DMS153 (cell line): ENCODE results near the gene NRP1.

Experiments used
- DNase-seq: peaks from one replicate; lab custom pipeline; 2025; lab: John Stamatoyannopoulos, UW

Gene NRP1

GRCh38 chr10:33183655-33184054 is 150.8 kb downstream of the NRP1 start:
- no peak for DNase-seq

DNA sequence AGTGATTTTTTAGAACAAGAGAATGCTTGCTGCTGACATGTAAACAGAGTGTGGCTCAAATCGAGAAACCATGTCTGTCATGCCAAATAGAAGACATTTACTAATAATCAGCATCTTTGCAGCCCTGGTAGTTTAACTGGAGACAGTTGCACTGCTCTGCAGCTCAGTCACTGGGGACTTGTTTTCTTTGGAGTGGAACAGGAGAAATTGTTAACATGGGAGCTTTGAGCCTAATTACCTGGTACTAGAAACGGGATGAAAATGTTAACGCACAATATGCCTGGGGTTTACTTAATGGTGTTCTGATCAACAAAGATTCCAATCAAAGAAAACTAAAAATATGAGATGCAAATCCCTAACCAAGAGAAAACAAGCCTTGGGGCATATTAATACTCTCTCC is 153.5 kb downstream of the NRP1 start:
- DNase-seq: no peak

DNA sequence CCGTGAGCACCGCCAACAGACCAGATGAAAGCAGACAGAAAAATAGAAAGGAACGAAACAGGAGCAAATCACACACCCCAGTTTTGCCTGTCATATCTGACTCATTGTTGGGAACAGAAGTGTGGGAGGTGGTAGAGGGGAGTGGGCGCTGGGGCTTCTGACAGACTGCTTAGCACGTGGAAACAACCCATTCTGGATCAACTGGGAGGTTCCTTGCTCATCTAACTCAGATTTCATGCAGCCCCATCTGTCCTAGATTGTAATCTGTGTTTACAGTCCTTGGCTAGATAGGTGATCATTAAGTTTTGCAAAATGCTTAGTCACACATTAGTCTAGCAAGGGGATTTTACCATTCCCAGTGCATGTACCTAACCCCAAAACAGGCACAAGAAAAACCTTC is 154.1 kb downstream of the NRP1 start:
- DNase-seq: no peak

DNA sequence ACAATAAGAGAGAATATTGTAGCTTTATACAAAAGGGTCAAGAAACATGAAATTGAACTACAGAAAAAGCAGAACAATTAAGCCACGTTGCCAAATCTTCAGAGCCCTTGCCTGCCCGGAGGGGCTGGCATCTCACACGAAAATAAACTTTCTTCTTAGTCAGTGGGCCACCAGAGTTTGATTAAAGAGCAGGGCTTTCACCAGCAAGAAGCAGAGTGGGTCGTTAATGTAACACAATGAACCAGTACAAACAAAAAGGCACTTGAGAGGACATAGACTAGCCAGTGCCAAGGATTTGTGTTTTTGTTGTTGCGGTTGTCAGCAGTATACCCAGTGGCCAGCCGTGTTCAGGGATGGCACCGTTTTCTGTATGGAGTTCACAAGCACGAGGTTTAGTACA is 155.4 kb downstream of the NRP1 start:
- peak; percentile 9 for DNase-seq

DNA sequence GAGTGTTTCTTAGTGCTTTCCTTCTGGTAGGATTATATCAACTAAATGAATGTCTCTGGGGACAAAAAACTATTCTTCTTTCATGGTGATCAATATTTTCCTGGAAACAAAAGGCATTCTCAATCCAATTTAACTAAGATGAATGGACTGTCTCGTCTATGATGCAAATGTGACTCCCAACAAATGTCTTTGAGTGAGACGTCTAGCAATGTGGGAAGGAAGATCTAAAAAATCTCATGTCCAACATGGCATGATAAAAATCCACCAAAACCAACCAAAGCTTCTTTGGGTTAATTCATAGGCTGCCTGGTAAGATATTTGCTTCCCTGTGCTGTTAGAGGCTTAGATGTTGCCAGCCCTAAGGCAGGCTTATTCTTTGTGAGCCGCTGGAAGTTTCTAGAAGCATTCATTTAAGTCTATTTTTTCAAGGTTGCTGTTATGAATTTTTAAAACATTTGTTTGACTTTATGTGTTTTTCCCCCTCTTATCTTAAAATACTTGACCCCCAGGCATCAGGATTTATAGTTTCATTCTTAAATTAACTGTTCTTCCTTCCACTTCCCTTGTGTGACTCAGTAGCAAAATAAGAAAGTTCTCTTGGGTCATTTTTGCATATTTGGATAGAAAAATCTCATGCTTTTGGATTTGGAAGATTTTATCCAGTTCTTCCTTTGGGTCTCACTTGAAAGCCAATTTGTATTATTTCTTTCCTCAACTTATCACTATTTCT is 156.3 kb downstream of the NRP1 start:
- no peak for DNase-seq

DNA sequence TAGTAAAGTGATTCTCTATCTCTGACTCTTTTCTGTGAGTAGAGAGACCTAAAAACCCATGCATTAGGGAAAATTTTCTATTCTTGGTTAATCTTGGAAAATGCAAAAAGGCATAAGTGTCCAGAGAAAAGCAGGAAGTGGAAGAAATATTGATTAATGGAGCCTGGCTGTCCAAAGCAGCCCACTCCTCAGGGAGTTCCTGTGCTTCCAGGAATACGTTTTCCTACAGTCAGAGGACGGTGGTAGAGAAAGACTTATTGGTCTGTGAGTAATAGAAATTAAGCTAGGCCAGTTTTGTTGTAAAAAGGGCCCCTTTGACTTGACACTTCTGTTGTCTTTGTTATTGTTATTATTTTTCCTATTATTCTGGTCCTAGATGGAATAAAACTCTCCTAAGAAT is 157.8 kb downstream of the NRP1 start:
- no peak for DNase-seq

- DNase-seq: no peak
Measured at GRCh38 chr10:33174674-33175434, 159.6 kb downstream of the NRP1 start.

- no peak for DNase-seq
Measured at GRCh38 chr10:33165911-33166310, 168.6 kb downstream of the NRP1 start.

DNA sequence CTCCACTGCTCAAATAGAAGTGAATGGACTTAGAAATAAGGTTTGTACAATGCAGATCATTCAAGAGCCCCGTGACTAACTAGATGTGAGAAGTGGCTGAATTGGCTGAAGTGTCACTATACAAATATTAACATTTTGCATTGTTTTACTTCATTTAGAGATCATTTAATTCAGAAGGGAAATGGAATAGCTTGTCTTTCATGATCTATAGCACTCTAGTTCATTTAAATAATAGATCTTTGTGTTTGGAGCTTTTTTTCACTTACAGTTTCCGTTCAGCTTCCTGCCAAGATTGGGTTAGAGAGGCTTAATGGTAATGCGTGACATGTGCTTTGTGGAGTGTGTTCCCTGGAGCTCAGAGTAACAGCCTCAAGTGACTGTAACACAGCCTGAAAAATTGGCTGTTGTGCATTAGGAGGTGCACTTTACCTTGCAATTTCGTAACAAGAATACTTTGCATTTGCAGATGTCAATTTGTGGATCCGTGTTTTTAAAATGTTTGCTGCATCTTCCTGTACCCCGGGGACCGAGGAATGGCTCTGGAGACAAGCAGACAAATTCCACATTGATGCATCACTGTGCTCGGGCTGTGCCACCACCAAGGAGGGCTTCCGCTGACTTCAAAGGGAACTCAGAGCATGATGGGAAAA is 170.3 kb downstream of the NRP1 start:
- DNase-seq: peak; percentile 29

DNA sequence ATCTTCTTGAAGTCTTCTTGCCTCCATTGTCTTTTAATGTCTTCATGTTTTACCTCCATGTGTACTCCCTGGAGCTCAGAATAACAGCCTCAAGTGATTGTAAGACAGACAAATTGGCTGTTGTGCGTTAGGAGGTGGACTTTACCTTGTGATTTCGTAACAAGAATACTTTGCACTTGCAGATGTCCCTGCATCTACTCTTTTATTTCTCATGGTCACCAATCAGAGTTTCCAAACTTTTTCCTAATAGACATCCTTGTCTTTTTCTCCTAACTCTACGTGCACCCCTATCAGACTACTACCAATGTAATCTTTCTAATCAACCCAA is 172.3 kb downstream of the NRP1 start:
- no peak for DNase-seq

DNA sequence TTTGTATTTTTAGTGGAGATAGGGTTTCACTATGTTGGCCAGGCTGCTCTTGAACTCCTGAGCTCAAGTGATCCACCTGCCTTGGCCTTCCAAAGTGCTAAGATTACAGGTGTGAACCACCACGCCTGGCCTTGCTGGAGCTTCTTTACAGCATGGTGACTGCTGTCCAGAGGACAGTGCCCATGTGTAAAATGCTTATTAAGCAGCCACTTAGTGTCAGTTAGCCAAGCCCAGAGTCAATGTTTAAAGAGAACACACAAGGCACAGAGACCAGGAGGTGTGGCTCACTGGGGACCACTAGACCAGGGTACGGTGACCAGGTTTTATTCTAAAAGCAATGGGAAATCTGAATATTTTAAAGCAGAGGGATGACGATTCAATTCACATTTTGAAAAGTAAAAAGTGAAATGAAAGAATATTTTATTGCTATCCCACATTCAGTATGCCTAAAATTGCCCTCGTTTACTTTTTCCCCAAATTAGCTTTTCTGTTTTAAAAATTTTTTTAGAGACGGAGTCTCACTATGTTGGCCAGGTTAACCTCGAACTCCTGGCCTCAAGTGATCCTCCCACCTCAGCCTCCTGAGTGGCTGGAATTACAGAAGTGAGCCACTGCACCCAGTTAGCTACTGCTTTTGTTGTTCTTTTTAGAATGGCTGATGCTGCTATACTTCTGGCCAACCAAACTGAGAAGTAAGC is 172.8 kb downstream of the NRP1 start:
- no peak for DNase-seq

DNA sequence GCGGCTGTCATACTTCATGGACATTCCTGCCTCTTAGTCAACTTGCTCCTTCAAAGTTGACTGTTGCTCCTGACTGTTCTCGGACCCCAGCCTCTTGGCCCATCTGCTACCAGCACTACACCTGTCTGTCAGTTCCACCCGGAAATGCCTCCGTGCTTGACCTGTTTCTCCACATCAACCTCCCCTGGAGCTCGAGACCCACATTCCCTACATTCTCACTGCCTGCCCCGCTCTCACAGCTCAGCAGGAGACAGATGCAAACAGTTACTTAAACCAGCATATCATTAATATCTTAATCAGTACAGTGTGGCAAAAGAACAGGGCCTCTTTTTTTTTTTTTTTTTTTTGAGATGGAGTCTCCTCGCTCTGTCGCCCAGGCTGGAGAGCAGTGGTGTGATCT is 174.3 kb downstream of the NRP1 start:
- DNase-seq: no peak

GRCh38 chr10:33157103-33157502 is 177.4 kb downstream of the NRP1 start:
- DNase-seq: no peak

DNA sequence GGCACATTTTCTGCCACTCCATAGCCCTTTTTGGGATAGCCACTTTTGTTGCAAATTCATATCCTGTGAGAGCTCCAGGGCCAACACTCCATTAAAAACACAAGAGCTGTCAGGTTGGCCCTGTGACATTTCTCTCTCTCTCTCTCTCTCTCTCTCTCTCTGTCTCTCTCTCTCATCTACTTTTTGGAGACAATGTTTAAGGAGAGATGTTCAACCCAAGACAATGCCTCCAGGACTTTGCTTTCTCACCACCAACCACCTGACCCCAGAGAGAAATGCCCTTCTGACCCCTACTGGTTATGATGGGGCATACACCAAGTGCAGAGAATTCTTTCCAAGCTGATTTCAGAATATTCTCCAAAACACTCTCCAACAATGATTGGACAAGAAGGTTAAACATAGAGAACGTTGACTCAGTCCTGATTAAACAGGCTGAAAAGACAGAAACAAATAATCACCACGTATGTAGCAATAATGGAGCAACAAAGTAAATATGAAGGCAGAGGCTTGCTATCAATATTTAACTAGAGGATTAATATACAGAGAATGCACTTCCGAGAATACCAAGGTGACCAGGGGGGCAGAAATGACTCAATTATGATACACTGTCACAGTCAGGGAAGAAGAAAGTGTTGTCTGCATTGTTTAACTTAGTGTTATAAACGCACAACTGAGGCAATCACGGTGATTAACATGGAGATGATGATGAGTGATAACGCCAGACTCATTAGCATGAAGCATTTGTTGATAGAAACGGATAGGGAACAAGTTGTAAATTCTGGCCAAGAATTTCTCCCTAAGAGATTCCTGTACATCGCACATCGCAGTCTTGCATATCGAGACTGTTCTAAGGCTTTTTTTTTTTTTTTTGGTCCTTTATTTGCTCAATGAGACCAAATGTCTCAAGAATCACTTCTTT is 178.5 kb downstream of the NRP1 start:
- peak; percentile 13 for DNase-seq

DNA sequence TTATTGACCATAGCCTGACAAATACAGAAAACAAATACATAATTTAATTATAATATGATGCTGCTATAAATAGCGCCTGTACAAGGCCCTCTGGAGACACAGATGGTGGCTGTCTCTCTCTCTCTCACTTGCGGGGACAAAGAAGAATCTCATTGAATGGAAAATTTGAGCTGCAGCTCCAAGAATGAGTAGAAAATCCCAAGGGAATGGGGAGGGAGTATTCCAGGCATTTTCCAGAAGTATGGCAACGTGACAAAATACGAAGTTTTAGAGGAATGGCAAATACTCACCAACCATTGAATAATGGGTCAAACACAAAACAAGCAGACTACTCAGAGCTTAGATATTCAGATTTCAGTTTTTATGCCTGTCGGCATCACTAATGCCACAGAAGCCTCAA is 179.9 kb downstream of the NRP1 start:
- DNase-seq: no peak

DNA sequence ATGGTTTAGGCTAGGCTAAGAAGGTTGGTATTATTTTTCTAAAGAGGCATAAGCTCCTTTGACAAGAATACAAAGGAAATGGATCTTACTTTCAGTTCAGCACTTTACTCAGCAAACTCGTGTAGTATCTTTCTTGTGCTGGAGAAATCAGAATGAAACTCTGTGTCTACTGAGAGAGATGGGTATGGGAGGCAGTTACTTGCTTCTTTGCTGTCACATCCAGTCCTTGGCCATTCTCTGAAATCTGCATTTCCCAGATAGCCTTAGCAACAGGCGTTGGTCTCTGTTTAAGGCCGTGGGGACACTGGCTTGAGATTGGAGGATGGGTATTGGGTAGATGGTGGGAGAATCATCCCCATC is 180.5 kb downstream of the NRP1 start:
- no peak for DNase-seq

DNA sequence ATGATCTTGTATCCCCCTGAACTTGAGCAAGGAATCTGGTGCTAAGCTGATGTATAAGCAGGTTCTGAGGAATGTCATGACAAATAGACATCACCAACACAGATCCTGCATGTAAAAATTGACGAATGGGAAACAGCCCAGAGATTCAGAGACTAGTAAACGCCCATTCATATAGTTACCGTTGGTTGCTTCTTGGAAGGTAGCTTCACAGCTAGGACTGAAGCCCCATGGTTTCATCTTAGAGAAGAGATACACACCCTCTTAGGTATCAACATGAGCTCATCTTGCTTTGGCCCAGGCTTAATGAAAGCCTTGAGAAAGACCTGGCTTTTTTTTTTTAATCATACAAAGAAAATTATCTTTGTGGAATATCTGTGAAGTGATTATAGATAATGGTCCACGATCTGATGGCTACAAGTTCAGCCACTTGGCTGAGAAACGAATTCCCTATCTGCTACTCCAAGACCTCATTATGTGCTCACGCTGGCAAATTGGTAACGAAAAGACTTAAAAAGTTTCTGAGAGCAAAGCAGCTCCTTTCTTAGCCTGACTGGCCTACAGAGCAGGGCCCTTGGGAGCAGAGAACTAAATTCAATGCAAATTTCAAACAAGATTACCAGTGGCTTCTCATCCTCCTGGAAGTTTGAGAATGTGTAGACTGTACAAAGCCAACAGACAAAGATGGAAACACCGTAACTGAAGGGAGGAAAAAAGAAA is 181.1 kb downstream of the NRP1 start:
- no peak for DNase-seq

DNA sequence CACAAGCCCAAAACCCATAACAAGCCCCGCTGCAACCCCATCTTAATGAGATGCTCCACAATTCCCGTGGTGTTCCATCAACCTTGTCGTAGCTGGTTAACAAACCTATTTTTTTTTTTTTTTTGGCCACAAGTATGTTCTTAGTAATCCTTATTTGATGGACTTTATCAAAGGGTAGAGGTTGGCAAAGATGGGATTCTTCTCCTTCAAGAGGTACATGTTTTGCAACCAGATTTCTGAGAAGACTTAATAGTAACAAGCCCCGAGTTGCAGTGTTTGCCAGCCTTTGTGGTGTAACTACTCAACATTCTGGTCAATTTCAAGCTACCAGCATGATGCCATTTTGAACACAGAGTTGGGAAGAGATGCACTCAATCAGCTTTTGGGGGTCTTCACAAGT is 181.7 kb downstream of the NRP1 start:
- DNase-seq: no peak

DNA sequence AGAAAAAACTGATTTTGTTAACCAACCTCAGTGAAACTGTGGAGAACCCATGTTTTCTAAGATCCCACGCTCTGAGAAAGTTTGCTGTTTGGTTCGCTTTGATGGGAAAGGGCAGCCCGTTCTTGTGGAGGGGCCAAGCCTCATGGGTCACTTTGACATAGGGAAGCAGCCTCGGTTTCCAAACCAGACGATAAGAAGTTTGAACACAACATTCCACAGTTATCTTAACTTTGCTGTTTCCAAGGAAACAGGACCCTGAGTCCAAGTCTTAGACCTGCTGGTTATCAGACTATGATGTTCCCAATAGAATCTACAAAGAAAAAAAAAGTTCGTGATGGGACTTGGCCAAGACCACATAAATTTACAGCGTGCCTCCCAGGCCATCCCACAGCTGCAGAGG is 182.3 kb downstream of the NRP1 start:
- no peak for DNase-seq

GRCh38 chr10:33151344-33151864 is 183.1 kb downstream of the NRP1 start:
- no peak for DNase-seq

DNA sequence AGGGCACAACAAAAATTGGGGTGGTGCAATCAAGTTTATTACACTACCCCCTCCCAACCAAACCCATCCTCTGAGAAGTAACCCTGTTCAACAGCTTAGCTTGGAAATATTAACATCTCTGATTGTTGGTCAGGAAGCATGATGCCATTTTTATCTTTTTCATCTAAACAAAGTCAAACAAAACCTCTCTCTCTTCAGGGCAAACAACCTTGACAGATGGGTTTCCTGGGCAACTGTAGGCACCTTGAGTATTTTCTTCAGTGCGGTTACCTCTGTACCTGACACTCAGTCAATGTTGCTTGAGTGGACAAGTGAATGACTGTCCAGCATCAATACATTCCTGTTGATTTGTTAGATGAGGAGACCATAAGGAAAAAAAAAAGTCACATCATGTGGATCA is 183.6 kb downstream of the NRP1 start:
- DNase-seq: no peak
